H9 (cell line): ENCODE results near the gene MINDY4. TPM values are rescaled to one million over a fixed set of nuclear protein-coding genes. Genes with fewer than 3 reads are reported as not detected.

Experiments used
- DNase-seq: peaks from one replicate; pipeline ENCODE4 v3.0.0-alpha.2; 2017
- H2AFZ ChIP-seq: one replicate; pipeline ENCODE4 v1.6.1; 2013; ENCODE audit warnings: mild to moderate bottlenecking, low read length, control low read depth, moderate library complexity
- H2AK5ac ChIP-seq: 2 replicates; pipeline ENCODE4 v1.6.1; 2013; ENCODE audit warnings: low read length, control low read depth, mixed read lengths; ENCODE audit not compliant: insufficient read length
- H2BK120ac ChIP-seq: one replicate; pipeline ENCODE4 v1.6.1; 2013; ENCODE audit warnings: low read depth, mild to moderate bottlenecking, low read length, control low read depth, inconsistent platforms; ENCODE audit not compliant: poor library complexity, severe bottlenecking
- H2BK12ac ChIP-seq: 2 replicates; pipeline ENCODE4 v1.6.1; 2013; ENCODE audit warnings: low read length, control low read depth, mixed read lengths, low read depth; ENCODE audit not compliant: insufficient read length
- H2BK15ac ChIP-seq: 2 replicates; pipeline ENCODE4 v1.6.1; 2013; ENCODE audit warnings: low read depth, low read length, control low read depth
- H2BK20ac ChIP-seq: one replicate; pipeline ENCODE4 v1.6.1; 2013; ENCODE audit warnings: low read depth, mild to moderate bottlenecking, low read length, control low read depth, inconsistent platforms; ENCODE audit not compliant: poor library complexity, severe bottlenecking
- H2BK5ac ChIP-seq: 2 replicates; pipeline ENCODE4 v1.6.1; 2013; ENCODE audit warnings: low read length, control low read depth, mixed read lengths; ENCODE audit not compliant: insufficient read length
- H3K14ac ChIP-seq: 2 replicates; pipeline ENCODE4 v1.6.1; 2013; ENCODE audit warnings: low read length, control low read depth; ENCODE audit not compliant: insufficient read depth
- H3K18ac ChIP-seq: 2 replicates; pipeline ENCODE4 v1.6.1; 2013; ENCODE audit warnings: low read depth, mild to moderate bottlenecking, mixed read lengths, low read length, control low read depth; ENCODE audit not compliant: insufficient read length
- H3K23ac ChIP-seq: 2 replicates; pipeline ENCODE4 v1.6.1; 2013; ENCODE audit warnings: low read length, control low read depth, mixed read lengths, low read depth; ENCODE audit not compliant: insufficient read length
- H3K23me2 ChIP-seq: 2 replicates; pipeline ENCODE4 v1.6.1; 2013; ENCODE audit warnings: low read depth, mild to moderate bottlenecking, mixed read lengths, low read length, control low read depth; ENCODE audit not compliant: insufficient read length, poor library complexity, severe bottlenecking
- H3K27ac ChIP-seq: 2 replicates; pipeline ENCODE4 v1.5.1; 2013; ENCODE audit warnings: low read length, control low read depth, mixed read lengths, low read depth; ENCODE audit not compliant: insufficient read length
- H3K27me3 ChIP-seq: 2 replicates; pipeline ENCODE4 v1.6.1; 2013; ENCODE audit warnings: low read length, control low read depth, inconsistent platforms; ENCODE audit not compliant: insufficient read depth
- H3K4ac ChIP-seq: 2 replicates; pipeline ENCODE4 v1.6.1; 2013; ENCODE audit warnings: low read depth, mild to moderate bottlenecking, control low read depth, inconsistent platforms, low read length, moderate library complexity
- H3K4me1 ChIP-seq: 2 replicates; pipeline ENCODE4 v1.6.1; 2013; ENCODE audit warnings: low read length, control low read depth, inconsistent platforms; ENCODE audit not compliant: insufficient read depth
- H3K4me2 ChIP-seq: 2 replicates; pipeline ENCODE4 v1.6.1; 2013; ENCODE audit warnings: low read length, control low read depth, mixed read lengths; ENCODE audit not compliant: insufficient read length, insufficient read depth
- H3K56ac ChIP-seq: 2 replicates; pipeline ENCODE4 v1.6.1; 2013; ENCODE audit warnings: low read depth, mild to moderate bottlenecking, mixed read lengths, low read length, control low read depth; ENCODE audit not compliant: insufficient read length
- H3K79me1 ChIP-seq: 2 replicates; pipeline ENCODE4 v1.6.1; 2013; ENCODE audit warnings: low read depth, mild to moderate bottlenecking, moderate library complexity, low read length, control low read depth, inconsistent platforms; ENCODE audit not compliant: insufficient read depth, poor library complexity, severe bottlenecking
- H3K79me2 ChIP-seq: 2 replicates; pipeline ENCODE4 v1.6.1; 2013; ENCODE audit warnings: low read length, control low read depth, inconsistent platforms; ENCODE audit not compliant: insufficient read depth
- H3K9ac ChIP-seq: 2 replicates; pipeline ENCODE4 v1.6.1; 2013; ENCODE audit warnings: low read length, control low read depth, mixed read lengths; ENCODE audit not compliant: insufficient read length; ENCODE audit errors: extremely low read depth
- H3K9me3 ChIP-seq: one replicate; pipeline ENCODE4 v1.6.1; 2013; ENCODE audit warnings: low read depth, low read length, inconsistent platforms; ENCODE audit not compliant: control insufficient read depth
- H3T11ph ChIP-seq: one replicate; pipeline ENCODE4 v1.6.1; 2013; ENCODE audit warnings: mild to moderate bottlenecking, low read length, control low read depth, inconsistent platforms
- H4K20me1 ChIP-seq: one replicate; pipeline ENCODE4 v1.6.1; 2013; ENCODE audit not compliant: control insufficient read depth, insufficient read length, insufficient read depth
- H4K5ac ChIP-seq: 2 replicates; pipeline ENCODE4 v1.6.1; 2013; ENCODE audit warnings: low read depth, mild to moderate bottlenecking, mixed read lengths, low read length, control low read depth; ENCODE audit not compliant: insufficient read length
- H4K8ac ChIP-seq: replicated peaks from 2 replicates; pipeline ENCODE4 v1.6.1; 2013; ENCODE audit warnings: low read length, control low read depth, mixed read lengths, low read depth; ENCODE audit not compliant: insufficient read length
- H4K91ac ChIP-seq: 2 replicates; pipeline ENCODE4 v1.6.1; 2013; ENCODE audit warnings: low read depth, mild to moderate bottlenecking, moderate library complexity, mixed read lengths, low read length, control low read depth; ENCODE audit not compliant: insufficient read length
- H3K27ac Mint-ChIP-seq, 3 experiments: 2 replicates in 2 of 3; 3 replicates in 1 of 3; pipeline ENCODE4 v1.8.0; 2020 to 2021; ENCODE audit warnings: mixed read lengths in 3 of 3, mild to moderate bottlenecking in 1 of 3, moderate library complexity in 1 of 3
- H3K27me3 Mint-ChIP-seq: 2 replicates; pipeline ENCODE4 v1.8.0; 2021; ENCODE audit warnings: low read depth, mild to moderate bottlenecking, moderate library complexity, mixed read lengths
- H3K36me3 Mint-ChIP-seq, 3 experiments: 2 replicates in 2 of 3; 3 replicates in 1 of 3; pipeline ENCODE4 v1.8.0; 2020 to 2021; ENCODE audit warnings: low read depth in 3 of 3, mixed read lengths in 3 of 3; ENCODE audit not compliant: insufficient read depth in 1 of 3
- H3K4me1 Mint-ChIP-seq, 2 experiments: 2 replicates each; pipeline ENCODE4 v1.8.0; 2020; ENCODE audit warnings: mixed read lengths in 2 of 2
- H3K4me3 Mint-ChIP-seq, 2 experiments: 2 replicates in 1 of 2; 3 replicates in 1 of 2; pipeline ENCODE4 v1.8.0; 2020 to 2021; ENCODE audit warnings: mild to moderate bottlenecking in 2 of 2, mixed read lengths in 2 of 2, moderate library complexity in 1 of 2
- H3K9me3 Mint-ChIP-seq, 2 experiments: 2 replicates in 1 of 2; 3 replicates in 1 of 2; pipeline ENCODE4 v1.8.0; 2020; ENCODE audit warnings: mild to moderate bottlenecking in 2 of 2, mixed read lengths in 2 of 2, moderate library complexity in 1 of 2
- CTCF ChIP-seq: fragments of 200-600 bp; sonication (generic); conservative IDR thresholded peaks from 3 replicates; pipeline ENCODE4 v1.8.0; 2021; ENCODE audit warnings: antibody characterized with exemption, mild to moderate bottlenecking
- WGBS: extraction: QIAGEN DNeasy Blood & Tissue Kit; methylation state at CpG from one replicate; pipeline ENCODE4 v1.1.7; 2013; ENCODE audit warnings: missing lambda C conversion rate, low lambda C conversion rate, mixed read lengths; ENCODE audit not compliant: insufficient read length; ENCODE audit errors: extremely low coverage; 5-methylcytosine and 5-hydroxymethylcytosine counted together
- total RNA-seq: library from RNA; stranded (reverse); gene quantifications from 2 replicates; pipeline ENCODE4 v1.2.1, GENCODE V29; 2021

MINDY4 gene
- total RNA-seq, 1 experiment from 2014 or later: 3.1 TPM

DNA sequence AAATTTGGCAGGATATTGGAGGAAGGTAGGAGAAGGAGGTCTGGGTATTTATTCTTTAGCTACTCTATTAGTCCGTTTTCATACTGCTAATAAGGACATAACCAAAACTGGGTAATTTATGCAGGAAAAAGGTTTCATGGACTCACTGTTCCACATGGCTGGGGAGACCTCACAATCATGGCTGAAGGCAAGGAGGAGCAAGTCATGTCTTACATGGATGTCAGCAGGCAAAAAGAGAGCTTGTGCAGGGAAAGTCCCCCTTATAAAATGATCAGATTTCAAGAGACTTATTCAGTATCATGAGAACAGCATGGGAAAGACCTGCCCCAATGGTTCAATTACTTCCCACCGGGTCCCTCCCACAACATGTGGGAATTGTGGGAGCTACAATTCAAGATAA lies 21.2 kb upstream of the MINDY4 start:
- no peak overlapping the region for H3K4me2 ChIP-seq
- no peaks in the 10 kb centered on the region for H3K9me3 Mint-ChIP-seq

More for the DNA sequence above, 21.2 kb upstream of the MINDY4 start:
- Histone ChIP-seq H2BK12ac (no peak overlapping the region), H3K9me3 (no peaks in the 10 kb centered on the region), H2AK5ac (no peak overlapping the region), H3K23me2 (no peaks in the 10 kb centered on the region), H3K79me1 (no peaks in the 10 kb centered on the region), H3K4me1 (no peaks in the 10 kb centered on the region), H3K4ac (no peak overlapping the region), H3K18ac (no peak overlapping the region), H2BK20ac (no peak overlapping the region), H3K14ac (no peak overlapping the region), H3K27ac (no peak overlapping the region), H3K79me2 (no peaks in the 10 kb centered on the region), H4K8ac (no peak overlapping the region), H4K20me1 (no peaks in the 10 kb centered on the region), H3K23ac (no peak overlapping the region), H4K91ac (no peak overlapping the region), H4K5ac (no peak overlapping the region), H2BK15ac (no peak overlapping the region), H3T11ph (no peak overlapping the region), H2AFZ (no peak overlapping the region), H3K56ac (no peak overlapping the region), H3K27me3 (no peaks in the 10 kb centered on the region), H2BK5ac (no peak overlapping the region), H3K9ac (no peak overlapping the region), H2BK120ac (no peak overlapping the region)
- Mint-ChIP-seq H3K27ac (no peak overlapping the region), H3K36me3 (no peaks in the 10 kb centered on the region; a peak in 3 of 7 replicates), H3K27me3 (peaks cover 1% of the 10 kb centered on the region; the same call in 1 of the 2 replicates), H3K4me3 (no peak overlapping the region), H3K4me1 (peaks cover 0 to 2% of the 10 kb centered on the region in 2 experiments; a peak in 2 of 4 replicates)
- no peak for DNase-seq
- WGBS: no CpG with 5 or more reads among the region's 2 CpGs
- no peak for TF ChIP-seq CTCF
